NCI-H345 treated with DMSO at 0.1 percent for 48 hours (cell line): ENCODE results near the gene CLIC1.

Experiments
- DNase-seq: peaks from one replicate; lab custom pipeline; 2025; ENCODE audit not compliant: unreplicated experiment; lab: John Stamatoyannopoulos, UW

Gene CLIC1

GRCh38 chr6:31736021-31736767 is at the start of gene CLIC1:
TSS of gene CLIC1 (minus strand) at chr6:31736530. CDS start at chr6:31736300, 230 bp downstream.
- peak; percentile 59 for DNase-seq

DNA sequence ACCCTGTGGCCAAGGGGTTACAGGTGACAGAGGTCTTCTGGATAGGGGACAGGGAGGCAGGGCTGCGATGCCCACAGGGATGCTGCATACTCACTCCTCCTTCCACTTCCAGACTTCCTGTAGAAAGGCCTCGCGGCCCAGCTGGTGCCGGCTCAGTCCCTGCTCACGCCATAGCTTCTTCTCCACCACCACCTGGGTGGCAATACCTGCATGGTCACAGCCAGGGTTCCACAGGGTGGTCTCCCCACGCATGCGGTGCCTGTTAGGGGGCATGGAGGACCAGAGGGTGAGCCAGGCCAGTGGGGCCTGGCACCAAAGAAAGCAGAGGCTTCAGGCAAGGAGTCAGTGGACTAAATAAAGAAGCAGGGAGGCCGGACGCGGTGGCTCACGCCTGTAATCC is 49.1 kb upstream of the CLIC1 start:
- DNase-seq: no peak

- DNase-seq: no peak
These were observed 48.0 kb upstream of the CLIC1 start for GRCh38 chr6:31784098-31784925.

GRCh38 chr6:31782126-31782855 is 46.0 kb upstream of the CLIC1 start:
- no peak for DNase-seq

DNA sequence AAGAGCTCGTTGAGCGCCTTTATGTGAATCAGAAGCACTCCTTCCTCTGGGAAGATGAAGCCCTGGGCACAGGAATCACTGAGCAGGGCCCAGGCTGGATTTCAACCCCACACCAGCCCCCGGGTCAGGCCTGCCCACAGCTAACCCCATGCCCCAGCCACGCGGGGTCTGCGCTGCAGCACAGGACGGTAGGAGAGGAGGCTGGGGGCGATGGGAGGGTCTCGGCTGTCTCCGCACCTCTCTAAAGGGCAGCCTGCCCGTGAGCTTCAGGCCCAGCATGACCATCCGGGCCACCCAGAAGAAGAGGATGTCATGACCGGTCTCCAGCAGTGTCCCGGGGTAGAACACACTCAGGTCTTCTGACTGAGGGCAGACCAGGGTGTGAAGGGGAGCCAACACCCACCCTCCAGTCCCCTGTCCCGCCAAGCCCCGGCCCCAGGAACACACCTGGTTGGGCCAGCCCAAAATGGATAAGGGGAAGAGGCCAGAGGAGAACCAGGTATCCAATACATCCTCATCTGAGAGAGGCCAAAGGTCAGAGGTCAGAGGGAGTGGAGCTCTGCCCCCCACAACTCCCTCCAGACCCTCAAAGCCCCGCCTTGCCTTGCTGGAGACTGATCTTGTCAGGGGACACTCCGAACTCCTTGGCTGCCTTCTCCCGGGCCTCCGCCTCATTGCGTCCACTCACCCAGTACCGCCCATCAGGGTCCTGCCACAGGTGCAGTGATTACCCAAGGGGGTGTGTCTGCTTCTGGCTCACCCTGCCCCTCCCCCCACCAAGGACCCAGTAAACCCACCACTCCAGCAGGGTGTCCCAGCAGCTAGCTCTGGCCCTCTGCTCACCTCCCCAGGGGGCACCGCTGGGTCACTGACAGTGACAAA is 45.2 kb upstream of the CLIC1 start:
- DNase-seq: no peak

DNA sequence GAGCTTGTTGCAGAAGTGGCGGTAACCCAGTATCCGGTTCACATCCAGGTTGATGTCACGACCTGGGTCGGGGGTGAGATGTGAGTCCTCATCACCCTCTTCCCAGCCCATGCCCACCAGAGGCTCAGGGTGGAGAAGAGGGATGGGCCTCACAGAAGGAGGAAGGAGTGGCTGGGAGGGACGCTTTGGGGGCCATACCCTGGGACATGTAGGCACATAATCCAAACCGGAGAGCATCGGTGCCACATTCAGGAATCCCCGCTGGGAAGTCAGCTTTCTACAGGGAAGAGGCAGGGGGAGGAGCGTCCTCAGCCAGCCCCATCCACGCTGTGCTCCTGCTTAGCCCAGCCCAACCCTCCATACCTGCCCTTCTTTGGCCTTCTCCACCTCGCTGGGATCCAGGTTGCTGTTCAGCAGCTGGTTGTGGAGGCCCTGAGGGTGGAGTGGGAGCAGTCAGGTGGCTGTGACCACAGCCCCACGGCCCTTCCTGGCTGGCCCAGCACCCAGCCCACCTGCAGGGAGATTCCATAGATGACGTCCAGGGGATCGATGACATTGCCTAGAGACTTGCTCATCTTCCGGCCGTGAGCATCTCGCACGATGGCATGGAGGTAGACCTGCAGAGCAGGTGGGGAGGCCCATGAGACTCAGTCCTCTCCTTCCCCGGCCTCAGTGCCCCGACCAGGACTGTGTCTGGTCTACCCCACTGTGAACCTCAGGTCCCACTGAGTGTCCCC is 44.3 kb upstream of the CLIC1 start:
- no peak for DNase-seq

- no peak for DNase-seq
These were observed 43.6 kb upstream of the CLIC1 start for GRCh38 chr6:31779908-31780307.

GRCh38 chr6:31778999-31779885 is 42.9 kb upstream of the CLIC1 start:
- DNase-seq: no peak

DNA sequence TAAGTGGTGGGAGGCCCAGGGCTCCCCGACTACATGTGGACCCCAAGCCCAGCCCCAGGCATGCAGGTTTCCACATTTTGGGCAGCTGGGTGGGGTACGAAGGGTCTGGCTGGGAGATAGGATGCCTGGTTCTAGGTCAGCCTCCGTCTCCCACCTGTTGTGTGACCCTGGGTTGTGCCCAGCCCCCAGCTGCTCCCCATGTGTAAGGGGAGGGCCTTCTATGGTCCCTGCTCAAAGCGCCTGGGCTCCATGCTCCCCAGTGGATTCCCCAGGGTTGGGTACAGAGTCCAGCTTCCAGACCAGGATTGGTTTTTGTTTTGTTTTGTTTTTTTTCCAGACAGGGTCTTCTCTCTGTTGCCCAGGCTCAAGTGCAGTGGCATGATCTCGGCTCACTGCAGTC is 41.9 kb upstream of the CLIC1 start:
- no peak for DNase-seq

DNA sequence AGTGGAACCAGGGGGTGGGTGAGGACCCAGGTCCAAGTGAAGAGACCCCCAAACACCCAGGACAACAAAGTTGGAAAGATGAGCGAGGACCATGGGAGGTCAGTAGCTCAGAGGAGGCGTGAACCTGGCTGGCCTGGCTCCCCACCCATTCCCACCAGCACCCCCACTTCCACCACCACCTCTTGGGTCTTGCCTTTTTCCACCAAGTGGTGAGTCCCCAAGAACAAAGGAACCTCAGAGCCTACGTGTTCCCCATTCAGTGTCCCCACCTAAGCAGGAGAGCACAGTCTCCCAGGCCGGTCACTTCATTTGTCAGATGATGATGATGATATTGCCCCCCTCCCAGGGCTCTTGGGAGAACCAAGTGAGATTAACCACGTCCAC is 41.3 kb upstream of the CLIC1 start:
- no peak for DNase-seq

GRCh38 chr6:31776989-31777666 is 40.8 kb upstream of the CLIC1 start, which contains the start of gene VWA7:
TSS of gene VWA7 (minus strand) at chr6:31777328. CDS start at chr6:31776779, 549 bp downstream.
- DNase-seq: no peak

GRCh38 chr6:31776485-31776988 is 40.2 kb upstream of the CLIC1 start:
- no peak for DNase-seq

GRCh38 chr6:31775633-31776484 is 39.5 kb upstream of the CLIC1 start:
- no peak for DNase-seq

DNA sequence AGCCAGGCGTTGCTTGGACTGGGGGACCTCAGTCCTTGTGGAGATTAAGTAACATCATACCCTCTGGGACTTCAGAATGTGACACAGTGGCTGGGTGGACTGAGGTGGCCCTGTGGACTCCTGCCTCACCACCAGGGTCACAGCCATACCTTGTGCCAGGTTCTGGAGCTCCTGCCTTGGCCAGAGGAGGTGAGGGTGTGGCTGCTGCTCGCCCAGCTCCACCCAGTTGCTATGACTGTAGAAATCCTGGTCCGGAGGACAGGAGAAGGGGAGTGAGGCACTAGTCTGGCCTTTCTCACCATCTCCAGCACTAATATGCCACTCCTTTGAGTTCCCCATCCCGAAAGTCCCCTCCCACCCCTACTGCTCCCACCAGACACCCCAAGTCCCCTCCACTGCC is 38.9 kb upstream of the CLIC1 start:
- DNase-seq: no peak

GRCh38 chr6:31771992-31772358 is 35.6 kb upstream of the CLIC1 start:
- no peak for DNase-seq

GRCh38 chr6:31770860-31771259 is 34.5 kb upstream of the CLIC1 start:
- DNase-seq: no peak

DNA sequence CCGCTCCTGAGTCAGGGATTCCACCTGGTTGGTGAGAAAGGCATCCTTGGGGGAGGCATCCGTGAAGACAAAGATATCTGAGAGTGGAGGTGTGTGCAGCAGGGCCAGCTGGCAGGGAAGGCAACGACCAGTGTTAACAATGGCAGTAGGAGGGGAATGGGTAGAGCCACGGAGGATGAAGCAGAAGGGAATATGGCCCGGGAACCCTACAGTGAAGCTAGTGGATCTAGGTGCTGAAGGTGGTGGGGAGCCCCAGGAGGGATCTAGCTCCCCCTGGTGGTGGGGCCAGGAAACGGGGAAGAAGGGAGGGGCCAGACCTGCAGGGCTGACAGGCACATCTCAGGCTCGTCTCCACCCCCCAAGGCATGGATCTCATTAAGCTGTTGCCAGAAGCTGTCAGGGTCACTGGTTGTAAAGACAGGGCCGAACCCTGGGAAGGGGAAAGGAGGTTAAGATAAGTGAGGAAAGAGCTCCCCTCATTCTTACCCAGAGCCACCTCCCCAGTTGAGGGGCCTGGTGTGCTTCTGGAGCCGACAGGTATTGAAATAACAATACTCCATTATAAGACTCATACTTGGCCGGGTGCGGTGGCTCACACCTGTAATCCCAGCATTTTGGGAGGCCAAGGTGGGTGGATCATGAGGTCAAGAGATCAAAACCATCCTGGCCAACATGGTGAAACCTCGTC is 33.5 kb upstream of the CLIC1 start:
- peak; percentile 8 for DNase-seq
